ENCODE data around the gene NLRP8.

Gene NLRP8

DNA sequence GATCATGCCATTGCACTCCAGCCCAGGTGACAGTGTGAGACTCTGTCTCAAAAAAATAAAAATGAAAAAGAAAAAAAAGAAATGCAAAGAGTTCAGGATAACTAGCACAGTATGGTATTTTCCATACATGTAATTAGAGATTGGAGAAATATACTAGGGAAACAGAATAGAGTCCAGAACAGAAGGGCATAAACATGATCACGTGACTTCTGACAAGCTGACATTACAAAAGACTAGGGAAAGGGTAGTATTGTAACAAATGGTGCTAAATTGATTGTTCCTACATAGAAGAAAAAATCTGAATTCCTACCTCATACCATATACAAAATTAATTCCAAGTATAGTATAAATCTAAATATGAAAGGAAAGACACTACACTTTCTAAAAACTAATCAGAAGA lies 37.6 kb downstream of the NLRP8 start:
- TF ChIP-seq CTCF (IDR thresholded peaks at IDR 0.05), result no peak

- TF ChIP-seq CTCF (IDR thresholded peaks at IDR 0.05), result no peak
Measured at GRCh38 chr19:55986487-55986886, 38.9 kb downstream of the NLRP8 start, which contains the start of gene NLRP5. Gene NLRP5 (plus strand): TSS chr19:55986775.

DNA sequence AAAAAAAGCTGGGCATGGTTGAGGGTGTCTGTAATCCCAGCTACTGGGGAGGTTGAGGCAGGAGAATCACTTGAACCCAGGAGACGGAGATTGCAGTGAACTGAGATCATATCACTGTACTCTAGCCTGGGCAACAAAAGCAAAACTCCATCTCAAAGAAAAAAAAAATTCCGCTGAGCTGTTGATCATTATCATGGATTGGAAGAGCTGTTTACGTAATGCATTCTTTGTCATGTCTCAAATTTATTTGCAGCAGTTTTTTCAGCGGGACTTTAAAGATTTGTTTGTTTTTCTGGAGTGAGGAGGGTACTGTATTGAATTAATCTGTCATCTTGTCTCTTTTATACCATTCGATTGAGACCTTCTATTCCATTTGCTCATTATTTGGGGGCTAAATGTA lies 43.2 kb downstream of the NLRP8 start:
- TF ChIP-seq CTCF (IDR thresholded peaks at IDR 0.05), result no peak

- TF ChIP-seq CTCF (IDR thresholded peaks at IDR 0.05), result no peak
Measured at GRCh38 chr19:55993492-55993891, 45.9 kb downstream of the NLRP8 start.

GRCh38 chr19:56014765-56015164 lies 67.1 kb downstream of the NLRP8 start:
- TF ChIP-seq CTCF (IDR thresholded peaks at IDR 0.05), result no peak

- TF ChIP-seq CTCF (IDR thresholded peaks at IDR 0.05), result no peak
Measured at GRCh38 chr19:56015756-56016155, 68.1 kb downstream of the NLRP8 start.

DNA sequence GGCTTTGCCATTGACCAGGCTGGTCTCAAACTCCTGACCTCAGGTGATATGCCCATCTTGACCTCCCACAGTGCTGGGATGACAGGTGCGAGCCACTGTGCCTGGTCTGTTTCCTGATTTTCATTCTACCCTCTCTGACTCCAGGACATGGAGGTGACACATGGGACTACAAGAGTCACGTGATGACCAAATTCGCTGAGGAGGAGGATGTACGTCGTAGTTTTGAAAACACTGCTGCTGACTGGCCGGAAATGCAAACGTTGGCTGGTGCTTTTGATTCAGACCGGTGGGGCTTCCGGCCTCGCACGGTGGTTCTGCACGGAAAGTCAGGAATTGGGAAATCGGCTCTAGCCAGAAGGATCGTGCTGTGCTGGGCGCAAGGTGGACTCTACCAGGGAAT lies 79.1 kb downstream of the NLRP8 start:
- TF ChIP-seq CTCF (IDR thresholded peaks at IDR 0.05), result no peak
